Measurements from ENCODE around the gene SLC29A4. TPM values are rescaled to one million over a fixed set of nuclear protein-coding genes. Genes with fewer than 3 reads are reported as not detected.
"Not testable (repeated sequence)": the region's sequence is repeated elsewhere in the genome, so short reads cannot be mapped to it uniquely, and the experiment has no call there.

SLC29A4 gene
- polyA plus RNA-seq, 3 donors, result 15.9 to 24.1 (median 17.4) TPM

GRCh38 chr7:5294169-5294987, 11.6 kb downstream of the SLC29A4 start:
- DNase-seq (ENCODE audit: low read depth in 3 of 3, low spot score in 2 of 3), result no peak

DNA sequence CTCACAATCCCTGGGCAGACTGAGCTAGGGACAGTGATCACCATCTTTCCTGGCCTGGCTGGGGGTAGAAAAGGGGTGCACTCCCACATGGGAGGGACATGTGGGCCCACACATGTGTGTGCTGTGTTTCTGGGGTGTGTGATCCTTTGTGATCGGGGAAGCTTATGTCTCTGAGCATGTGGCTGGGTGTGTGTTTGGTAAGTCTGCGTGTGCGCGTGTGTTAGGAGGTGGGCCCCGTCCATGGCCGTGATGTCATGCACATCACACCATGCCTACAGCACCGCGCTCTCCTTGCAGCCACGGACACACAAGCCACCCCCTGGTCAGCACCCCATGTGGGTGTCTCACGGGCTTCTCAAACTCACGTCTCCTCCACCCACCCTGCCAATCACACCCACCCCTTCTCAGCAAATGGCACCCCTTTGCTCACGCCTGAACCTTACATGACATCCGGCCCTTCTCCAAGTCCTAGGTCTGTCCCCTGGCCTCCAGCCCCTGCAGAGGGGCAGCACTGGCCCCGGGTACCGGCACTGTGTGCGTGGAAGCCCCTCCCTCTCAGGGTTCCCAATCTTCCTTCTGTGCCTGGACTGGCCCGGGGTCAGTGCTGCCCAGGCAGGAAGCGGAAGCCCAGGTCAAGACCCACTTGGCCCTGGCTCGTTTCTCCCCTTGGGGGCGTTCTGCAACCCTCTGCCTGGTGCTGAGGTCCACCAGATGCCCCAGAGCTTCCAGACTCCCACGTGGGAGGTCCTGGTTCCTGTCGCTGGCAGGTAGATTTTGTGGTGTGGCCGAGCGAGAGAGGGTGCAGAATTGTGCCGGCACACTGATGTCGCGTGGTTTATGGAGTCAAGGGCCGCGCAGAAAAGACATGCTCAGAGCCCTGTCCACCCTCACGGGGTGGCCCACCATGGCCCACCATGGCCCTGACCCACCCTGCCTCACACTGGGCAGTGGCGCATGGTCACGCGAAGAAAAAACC, 12.6 kb downstream of the SLC29A4 start:
- no peak for DNase-seq (ENCODE audit: low read depth in 3 of 3, low spot score in 2 of 3)

DNA sequence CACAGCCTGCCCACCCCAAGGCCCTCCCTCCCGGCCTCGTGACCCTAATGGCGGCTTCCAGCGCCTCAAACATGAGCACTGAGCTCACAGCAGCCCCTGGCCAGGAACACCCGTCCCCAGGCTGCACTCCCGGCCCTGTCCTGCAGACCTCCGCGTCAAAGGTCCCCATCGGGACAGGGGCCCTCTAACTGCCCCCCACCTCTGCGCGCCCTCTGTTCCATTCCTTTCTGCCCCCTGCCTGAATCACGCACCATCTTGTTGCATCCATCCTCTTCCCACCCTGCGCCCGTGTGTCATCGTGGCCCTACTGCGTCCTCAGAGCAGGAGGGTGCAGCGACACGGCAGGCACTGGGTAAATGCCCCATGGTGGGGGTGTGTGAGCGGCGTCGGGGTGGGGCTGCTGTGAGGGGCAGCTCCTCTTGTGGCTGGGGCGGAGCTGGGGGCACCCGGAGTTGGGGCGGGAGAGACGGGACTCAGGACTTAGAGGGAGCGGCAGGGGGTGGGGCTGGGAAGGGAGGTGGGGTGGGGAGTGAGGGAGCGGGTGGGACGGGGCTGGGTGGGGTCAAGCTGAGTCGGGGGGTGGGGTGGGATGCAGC, 13.4 kb downstream of the SLC29A4 start:
- no peak for DNase-seq (ENCODE audit: low read depth in 3 of 3, low spot score in 2 of 3)

GRCh38 chr7:5296611-5297226, 14.0 kb downstream of the SLC29A4 start:
- DNase-seq (ENCODE audit: low read depth in 3 of 3, low spot score in 2 of 3), result no peak

DNA sequence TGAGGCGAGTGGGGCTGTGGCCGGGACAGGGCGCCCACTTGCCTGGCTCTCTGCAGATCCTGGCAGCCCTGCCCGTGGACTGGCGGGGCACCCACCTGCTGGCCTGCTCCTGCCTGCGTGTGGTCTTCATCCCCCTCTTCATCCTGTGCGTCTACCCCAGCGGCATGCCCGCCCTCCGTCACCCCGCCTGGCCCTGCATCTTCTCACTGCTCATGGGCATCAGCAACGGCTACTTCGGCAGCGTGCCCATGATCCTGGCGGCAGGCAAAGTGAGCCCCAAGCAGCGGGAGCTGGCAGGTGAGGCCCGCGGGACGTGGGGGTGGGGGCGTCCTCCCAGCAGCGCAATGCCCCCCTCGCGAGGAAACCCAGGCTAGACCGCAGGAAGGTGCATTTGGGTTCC, 17.6 kb downstream of the SLC29A4 start:
- DNase-seq (ENCODE audit: low read depth in 3 of 3, low spot score in 2 of 3), result no peak

- DNase-seq (ENCODE audit: low read depth in 3 of 3, low spot score in 2 of 3), result no peak
Measured at GRCh38 chr7:5302577-5302976, 19.8 kb downstream of the SLC29A4 start.

DNA sequence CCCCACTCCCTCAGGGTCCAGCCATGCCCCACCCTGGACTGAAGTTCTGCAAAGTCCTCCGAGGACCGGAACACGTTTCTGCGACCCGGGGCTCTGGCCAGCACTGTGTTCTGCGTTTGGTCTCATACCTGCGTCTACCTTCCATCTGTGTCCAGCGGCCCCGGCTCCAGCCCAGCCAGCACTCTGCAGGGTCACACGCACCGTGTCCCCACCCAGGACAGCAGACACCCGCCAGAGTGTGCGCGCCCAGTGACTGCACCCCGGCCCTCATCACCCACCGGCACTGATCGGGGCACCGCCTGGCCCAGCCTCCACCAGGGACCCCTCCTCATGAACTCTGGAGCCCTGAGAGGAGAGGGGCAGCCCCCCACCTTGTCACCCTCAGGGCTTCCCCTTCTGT, 20.3 kb downstream of the SLC29A4 start:
- DNase-seq (ENCODE audit: low read depth in 3 of 3, low spot score in 2 of 3), result no peak

DNA sequence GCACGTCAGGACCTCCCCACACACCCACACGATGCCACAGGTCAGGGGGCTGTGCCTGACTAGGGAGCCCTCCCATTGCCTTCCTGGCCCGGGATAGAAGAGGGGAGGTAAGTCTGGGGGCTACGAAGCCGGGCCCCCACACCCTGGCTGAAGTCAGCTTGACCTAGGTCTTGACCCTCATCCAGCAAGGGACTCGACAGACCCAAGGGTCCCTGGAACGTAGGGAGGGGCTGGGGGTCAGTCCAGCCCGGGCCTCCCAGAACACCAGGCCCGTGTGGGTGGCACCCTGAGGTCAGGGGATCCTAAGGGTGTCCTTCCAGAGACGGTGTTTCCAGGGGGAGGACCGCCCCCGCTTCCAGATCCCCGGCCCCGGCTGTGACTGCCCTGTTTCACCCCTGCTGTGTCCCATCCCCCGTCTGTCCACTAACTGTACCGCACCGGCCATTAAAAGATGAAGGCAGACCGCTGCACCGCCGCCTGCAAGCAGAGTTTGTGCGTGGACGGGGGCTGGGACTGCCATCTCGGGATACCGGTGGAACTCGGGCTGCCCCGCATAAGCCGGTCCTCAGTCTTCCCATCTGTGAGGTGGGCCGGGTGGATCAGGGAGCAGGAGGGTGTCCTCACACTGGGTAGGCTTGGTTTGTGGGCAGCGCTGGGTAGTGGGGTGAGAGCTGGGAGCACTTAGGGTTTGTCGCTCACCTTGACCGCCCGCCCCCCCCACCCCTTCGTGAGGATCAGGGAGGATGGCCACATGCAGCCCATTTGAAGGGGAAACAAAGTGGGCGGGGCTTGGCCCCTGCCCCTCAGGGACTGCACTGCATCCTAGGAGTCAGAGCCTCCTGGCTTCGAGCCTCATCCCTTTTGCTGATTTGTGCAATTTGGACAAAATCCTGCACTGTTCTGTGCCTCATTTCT, 21.1 kb downstream of the SLC29A4 start:
- no peak for DNase-seq (ENCODE audit: low read depth in 3 of 3, low spot score in 2 of 3)

DNA sequence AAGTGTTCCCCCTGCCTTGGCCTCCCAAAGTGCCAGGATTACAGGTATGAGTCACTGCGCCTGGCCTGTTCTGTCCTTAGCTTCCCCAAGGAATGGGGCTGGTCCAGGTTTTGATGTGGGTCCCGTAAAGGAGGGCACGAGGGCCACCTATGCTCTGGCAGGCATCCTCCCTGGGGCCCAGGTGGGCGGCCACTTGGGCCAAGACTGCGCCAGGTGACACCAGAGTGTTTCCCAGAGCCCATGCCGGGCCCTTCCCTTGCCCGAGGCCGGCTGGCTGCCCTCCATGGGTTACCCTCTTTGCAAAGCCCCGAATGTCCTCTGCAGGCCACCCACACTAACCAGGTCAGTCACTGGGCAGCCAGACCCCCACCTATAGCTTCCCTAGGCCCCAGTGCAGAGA, 22.3 kb downstream of the SLC29A4 start:
- not testable (repeated sequence) for DNase-seq (ENCODE audit: low read depth in 3 of 3, low spot score in 2 of 3)

GRCh38 chr7:5307221-5308142, 24.7 kb downstream of the SLC29A4 start:
- DNase-seq (ENCODE audit: low read depth in 3 of 3, low spot score in 2 of 3), result not testable (repeated sequence)

GRCh38 chr7:5309146-5309545, 26.4 kb downstream of the SLC29A4 start:
- no peak for DNase-seq (ENCODE audit: low read depth in 3 of 3, low spot score in 2 of 3)

- DNase-seq (ENCODE audit: low read depth in 3 of 3, low spot score in 2 of 3), result no peak
Measured at GRCh38 chr7:5310822-5311405, 28.2 kb downstream of the SLC29A4 start.

DNA sequence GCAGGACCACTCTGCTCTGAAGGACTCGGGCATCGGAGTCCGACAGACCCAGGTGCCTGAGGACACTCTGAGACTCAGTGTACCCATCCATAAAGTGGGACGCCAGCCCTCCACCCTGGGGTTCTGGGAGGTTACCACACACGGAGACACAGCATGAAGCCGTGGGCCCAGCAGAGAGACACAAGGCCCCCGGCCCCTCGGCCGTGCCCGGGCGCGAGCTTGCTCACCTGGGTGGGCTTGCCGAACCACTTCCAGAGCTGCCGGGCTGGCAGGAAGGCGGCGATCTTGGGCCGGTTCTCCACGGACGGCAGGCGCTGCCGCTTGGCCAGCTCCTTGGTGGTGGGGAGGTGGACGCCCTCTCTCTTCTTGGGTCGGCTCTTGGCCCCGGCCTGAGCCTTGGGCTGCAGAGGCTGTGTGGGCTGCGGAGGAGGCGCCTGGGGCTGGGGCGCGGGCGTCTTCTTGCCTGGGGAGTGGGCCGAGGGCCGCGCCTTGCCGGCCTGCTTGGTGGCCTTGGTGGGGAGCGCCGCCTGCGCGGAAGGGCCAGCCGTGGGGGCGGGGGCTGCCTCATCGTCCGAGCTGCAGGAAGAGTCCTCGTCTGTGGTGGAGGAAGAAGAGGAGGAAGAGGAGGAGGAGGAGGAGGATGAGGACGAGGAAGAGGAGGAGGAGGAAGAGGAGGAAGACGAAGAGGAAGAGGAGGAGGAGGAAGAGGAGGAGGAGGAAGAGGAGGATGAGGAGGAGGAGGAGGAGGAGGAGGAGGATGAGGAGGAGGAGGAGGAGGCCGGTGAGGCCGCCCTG, 29.7 kb downstream of the SLC29A4 start:
- not testable (repeated sequence) for DNase-seq (ENCODE audit: low read depth in 3 of 3, low spot score in 2 of 3)

DNA sequence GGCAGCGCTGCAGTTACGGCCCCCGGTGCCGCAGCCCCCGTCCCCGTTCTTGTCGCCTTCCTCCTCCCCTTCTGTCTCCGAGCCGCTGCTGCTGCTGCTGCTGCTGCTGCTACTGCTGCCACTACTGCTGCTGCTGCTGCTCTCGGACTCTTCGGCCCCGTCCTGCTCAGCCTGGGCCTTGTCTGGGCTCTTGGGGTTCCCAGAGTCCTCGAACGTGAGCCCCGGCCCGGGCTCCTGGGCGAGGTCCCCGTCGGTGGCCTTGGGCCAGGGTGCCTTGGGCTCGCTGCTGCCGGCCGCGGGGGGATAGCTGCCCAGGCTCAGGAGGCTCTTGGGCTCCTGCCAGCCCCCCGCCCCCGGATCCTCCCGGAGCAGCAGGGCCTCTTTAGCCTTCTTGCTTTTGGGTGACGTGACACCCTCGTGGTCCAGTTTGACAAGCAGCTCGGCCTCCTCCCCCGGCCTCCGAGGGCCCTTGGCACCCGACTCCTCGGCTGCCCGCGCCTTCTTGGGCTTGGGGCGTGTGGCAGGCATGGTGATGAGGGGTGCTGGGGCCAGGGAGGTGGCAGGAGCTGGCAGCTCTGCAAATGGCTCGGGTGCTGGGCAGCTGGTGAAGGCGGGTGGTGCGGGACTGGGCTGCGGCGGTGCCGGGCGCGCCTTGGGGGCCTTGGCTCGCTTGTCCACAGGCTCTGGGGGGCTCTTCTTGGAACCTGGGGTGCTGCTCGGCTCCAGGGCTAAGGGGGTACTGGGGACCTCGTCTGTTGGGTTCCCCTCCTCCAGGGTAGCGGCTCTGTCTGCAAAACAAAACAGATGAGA, 30.5 kb downstream of the SLC29A4 start:
- not testable (repeated sequence) for DNase-seq (ENCODE audit: low read depth in 3 of 3, low spot score in 2 of 3)

DNA sequence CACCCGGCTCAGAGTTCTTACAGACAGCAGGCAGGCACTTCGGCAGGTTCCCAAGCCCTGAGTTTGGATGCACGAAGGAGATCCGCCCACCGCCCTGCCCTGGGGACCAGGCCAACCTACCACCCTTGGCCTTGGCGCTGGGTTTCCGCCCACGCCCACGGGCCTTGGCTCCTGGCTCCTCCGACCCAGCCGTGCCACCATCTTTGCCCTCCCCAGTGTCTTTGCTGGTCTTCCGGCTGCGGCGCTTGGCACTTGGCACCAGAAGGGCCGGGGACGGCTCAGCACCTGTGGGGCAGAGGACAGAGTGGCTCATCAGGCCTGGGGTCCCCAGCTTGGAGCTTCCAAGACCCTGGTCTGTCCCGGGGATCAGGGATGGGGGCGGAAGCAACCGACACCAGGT, 32.1 kb downstream of the SLC29A4 start:
- no peak for DNase-seq (ENCODE audit: low read depth in 3 of 3, low spot score in 2 of 3)

GRCh38 chr7:5315761-5316160, 33.0 kb downstream of the SLC29A4 start:
- DNase-seq (ENCODE audit: low read depth in 3 of 3, low spot score in 2 of 3), result no peak

DNA sequence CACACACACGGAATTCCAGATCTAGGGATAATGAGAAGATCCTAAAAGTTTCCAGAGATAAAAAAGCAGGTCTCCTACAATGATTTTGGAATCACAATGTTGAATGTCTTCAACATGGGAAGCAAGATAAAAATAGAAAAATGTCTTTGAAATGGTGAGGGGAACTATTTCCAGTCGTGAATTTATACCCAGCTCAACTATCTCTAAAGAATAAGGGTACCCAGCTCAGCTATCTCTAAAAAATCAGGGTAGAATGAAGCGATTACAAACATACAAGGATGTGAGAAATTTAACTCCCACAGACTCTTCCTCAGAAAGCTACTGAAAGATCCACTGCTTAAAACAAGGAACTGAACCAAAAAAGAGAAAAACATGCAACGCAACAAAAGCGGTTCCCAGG, 35.9 kb downstream of the SLC29A4 start:
- not testable (repeated sequence) for DNase-seq (ENCODE audit: low read depth in 3 of 3, low spot score in 2 of 3)
